Gastrocnemius medialis (tissue), 4 donors: ENCODE data around the gene PLXDC2.

Experiments
- POLR2A ChIP-seq, 2 donors: fragments of 450-650 bp; IDR thresholded peaks; one replicate each; pipeline ENCODE4 v1.6.1; 2017; ENCODE audit warnings: antibody characterized with exemption in 2 of 2, mild to moderate bottlenecking in 2 of 2, moderate library complexity in 2 of 2
- TF ChIP-seq, protein P1 (sequence below), 5 experiments: fragments of 450-650 bp in 3 of 5; fragments of 200-600 bp in 2 of 5; sonication (generic) in 2 of 5; IDR thresholded peaks in 4 of 5; conservative IDR thresholded peaks in 1 of 5; 1 replicate in 4 of 5; 2 replicates in 1 of 5; pipeline ENCODE4 v1.5.1; 2016 to 2019; ENCODE audit warnings: antibody characterized with exemption in 5 of 5, mild to moderate bottlenecking in 3 of 5, moderate library complexity in 3 of 5

DNA sequence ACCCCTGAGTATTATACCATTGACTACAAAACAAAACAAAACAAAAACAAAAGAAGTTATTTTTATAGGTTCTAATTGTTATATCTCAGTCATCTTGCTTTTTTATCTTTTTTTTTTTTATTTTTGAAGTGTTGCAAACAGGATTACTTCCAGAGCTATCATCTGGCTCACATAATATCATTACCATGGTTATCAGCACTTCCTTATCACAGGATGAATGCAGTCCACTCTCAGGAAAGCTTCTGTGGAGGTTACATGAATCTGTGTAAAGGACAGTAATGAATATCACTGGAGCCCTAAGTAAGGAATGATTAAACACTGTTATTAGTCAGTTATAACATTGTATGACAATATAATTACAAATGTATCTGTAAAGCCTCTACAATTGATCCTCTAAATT lies 451.5 kb downstream of the PLXDC2 start:
- no peak for TF ChIP-seq POLR2A (IDR thresholded peaks at IDR 0.05)
- TF ChIP-seq, protein P1, sequence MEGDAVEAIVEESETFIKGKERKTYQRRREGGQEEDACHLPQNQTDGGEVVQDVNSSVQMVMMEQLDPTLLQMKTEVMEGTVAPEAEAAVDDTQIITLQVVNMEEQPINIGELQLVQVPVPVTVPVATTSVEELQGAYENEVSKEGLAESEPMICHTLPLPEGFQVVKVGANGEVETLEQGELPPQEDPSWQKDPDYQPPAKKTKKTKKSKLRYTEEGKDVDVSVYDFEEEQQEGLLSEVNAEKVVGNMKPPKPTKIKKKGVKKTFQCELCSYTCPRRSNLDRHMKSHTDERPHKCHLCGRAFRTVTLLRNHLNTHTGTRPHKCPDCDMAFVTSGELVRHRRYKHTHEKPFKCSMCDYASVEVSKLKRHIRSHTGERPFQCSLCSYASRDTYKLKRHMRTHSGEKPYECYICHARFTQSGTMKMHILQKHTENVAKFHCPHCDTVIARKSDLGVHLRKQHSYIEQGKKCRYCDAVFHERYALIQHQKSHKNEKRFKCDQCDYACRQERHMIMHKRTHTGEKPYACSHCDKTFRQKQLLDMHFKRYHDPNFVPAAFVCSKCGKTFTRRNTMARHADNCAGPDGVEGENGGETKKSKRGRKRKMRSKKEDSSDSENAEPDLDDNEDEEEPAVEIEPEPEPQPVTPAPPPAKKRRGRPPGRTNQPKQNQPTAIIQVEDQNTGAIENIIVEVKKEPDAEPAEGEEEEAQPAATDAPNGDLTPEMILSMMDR (IDR thresholded peaks at IDR 0.05 in 4 of 5, conservative IDR thresholded peaks at IDR 0.05 in 1 of 5): no peak
